Measurements from ENCODE around the gene CHRNA10.

Gene CHRNA10, protein sequence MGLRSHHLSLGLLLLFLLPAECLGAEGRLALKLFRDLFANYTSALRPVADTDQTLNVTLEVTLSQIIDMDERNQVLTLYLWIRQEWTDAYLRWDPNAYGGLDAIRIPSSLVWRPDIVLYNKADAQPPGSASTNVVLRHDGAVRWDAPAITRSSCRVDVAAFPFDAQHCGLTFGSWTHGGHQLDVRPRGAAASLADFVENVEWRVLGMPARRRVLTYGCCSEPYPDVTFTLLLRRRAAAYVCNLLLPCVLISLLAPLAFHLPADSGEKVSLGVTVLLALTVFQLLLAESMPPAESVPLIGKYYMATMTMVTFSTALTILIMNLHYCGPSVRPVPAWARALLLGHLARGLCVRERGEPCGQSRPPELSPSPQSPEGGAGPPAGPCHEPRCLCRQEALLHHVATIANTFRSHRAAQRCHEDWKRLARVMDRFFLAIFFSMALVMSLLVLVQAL

GRCh38 chr11:3671334-3672254 is at the start of gene CHRNA10:
TSS of gene CHRNA10 (minus strand) at chr11:3671384. CDS start at chr11:3671312, 72 bp downstream.
- DNase-seq: no peak

DNA sequence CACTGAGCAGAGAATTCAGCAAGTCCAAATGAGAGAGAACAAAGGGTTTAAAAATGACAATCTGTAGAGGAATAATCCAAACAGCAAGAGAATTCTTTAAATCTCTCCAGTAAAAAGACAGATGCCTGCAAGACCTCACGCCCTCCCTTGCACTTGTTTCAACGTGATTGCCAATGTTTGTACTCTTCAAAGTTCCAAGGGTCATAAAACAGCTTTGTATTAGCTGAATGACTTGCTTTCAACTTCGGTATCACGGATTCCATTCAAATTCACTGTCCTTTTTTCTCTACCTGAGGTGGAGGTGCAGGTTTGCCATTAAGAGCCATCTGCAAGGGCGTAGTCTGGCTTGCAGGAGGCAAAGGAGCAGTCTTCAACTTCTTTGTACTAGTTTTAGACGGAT is 41.1 kb upstream of the CHRNA10 start:
- no peak for DNase-seq

GRCh38 chr11:3710485-3711259 is 39.5 kb upstream of the CHRNA10 start:
- no peak for DNase-seq

GRCh38 chr11:3709977-3710376 is 38.8 kb upstream of the CHRNA10 start:
- no peak for DNase-seq

GRCh38 chr11:3707176-3707575 is 36.0 kb upstream of the CHRNA10 start:
- DNase-seq: no peak

DNA sequence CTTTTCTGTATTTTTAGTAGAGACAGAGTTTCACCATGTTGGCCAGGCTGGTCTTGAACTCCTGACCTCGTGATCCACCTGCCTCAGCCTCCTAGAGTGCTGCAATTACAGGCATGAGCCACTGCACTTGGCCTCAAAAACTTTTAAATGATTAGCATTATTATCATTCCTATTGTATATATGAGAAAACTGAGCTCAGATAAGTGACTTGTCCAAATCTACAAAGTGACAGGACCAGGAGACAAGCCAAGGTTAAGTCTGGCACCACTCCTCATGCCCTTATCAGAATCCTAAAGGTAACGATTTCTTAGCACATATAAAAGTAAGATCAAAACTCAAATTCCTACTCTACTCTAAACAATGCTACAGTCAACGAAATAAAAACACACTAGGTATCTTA is 32.2 kb upstream of the CHRNA10 start:
- DNase-seq: no peak

DNA sequence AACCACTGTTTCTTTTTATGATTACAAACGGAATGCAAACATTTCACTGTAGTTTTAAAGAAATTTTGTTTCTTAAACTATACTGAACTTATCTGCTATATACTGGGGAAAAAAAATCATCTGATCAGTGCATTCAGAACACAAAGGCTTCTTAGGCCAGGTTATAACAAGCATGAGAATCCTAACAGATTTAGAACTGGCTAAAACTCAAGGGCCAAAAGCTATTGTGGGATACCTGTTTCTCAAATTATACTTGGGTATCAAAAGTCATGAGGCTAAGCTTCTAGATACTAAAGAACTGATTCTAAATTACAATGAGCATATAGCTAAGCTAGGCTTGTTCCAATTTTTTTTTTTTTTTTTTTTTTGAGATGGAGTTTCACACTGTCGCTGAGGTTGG is 29.7 kb upstream of the CHRNA10 start:
- no peak for DNase-seq

DNA sequence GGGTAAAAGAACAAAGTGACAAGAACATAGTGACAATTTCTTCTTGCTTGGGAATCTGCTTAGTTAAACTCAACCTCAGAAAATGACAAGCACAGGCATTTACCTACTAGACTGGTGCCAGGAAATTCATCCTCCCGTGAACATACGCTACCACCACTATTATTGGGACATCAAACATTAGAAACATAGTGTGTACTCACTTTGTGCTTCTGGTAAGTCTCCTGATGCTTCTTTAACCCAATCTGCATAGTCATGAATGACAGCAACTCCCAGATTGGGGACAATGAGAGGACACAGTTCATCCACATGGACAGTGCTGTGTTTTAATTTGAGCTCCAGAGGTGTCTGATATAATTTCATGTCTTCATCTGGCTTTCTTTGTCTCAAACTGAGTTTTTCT is 29.2 kb upstream of the CHRNA10 start:
- no peak for DNase-seq

- DNase-seq: no peak
Observed at GRCh38 chr11:3686751-3687150, 15.6 kb upstream of the CHRNA10 start.

DNA sequence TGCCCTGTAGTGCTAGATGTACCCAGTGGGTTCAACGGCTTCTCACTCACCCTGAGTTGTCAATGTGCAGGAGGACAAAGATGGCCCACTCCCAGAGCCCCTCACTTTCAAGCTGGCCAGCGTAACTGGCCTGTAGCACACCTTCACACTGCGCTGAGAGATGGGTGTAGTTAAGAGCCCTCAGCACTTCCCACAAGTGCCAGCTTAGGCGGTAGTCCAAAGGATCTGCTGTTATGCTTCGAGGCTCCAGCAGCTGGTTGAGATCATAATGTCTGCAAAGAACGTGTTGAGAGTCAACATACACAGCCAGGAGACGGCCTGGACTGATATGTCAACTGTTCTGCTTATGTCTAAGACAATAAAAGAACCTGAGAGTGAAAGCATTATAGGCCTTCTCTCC is 14.7 kb upstream of the CHRNA10 start:
- DNase-seq: no peak

GRCh38 chr11:3684819-3685172 is 13.6 kb upstream of the CHRNA10 start:
- DNase-seq: no peak

- DNase-seq: no peak
Observed at GRCh38 chr11:3684129-3684818, 13.1 kb upstream of the CHRNA10 start.

DNA sequence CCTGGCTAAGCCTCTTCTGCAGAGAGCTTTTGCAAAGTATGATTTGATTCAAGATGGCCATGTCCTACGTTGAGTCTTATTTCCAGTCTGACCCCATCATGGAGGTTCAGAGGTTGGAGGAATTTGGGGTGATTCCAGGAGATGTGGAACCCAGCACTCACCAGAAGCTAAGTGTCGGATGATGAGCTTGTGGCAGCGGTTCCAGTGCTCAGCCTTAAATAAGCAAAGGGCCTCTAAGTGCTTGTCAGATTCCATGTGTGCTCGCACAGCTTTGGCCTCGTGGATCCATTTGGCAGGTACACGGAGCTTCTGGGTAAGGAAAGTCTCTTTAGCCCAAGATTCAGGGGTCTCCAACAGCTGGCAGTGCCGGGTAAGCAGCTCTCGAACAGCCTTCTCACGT is 11.9 kb upstream of the CHRNA10 start:
- no peak for DNase-seq

DNA sequence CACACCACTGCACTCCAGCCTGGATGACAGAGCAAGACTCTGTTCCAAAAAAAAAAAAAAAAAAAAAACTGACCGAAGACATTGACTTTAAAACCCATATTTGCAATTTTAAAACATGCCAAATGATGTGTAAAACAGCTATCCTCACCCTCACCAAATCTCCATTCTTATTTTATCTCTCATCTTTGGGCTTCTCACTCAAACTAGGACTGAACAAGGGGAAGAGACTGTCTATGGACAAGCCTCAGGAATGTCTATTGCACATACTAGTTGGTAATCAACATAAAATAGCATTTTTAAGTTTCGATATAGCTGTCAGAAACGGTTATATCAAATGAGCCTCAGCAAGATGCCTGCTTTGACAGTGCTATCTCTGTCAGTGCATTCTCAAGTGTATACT is 7.9 kb upstream of the CHRNA10 start:
- no peak for DNase-seq

DNA sequence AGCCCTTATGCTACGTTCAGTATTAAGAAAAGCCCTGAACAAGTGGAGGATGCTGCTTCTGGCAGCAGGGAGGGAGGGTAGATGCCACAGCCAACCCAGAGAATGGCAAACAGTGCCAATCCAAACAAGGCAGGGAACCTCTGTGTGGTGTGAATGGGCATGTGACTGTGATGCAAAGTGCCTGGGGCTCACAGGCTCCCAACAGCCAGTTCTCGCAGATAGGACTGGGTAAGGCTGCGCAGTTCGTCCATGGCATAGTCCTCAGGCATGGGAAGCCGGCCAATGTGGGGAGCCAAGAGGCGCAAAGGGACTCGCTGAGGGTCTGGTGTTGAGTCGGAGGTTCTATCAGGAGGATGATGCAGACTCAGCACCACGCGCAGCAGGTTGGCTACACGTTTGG is 4.8 kb upstream of the CHRNA10 start:
- no peak for DNase-seq

GRCh38 chr11:3674189-3674588 is 3.0 kb upstream of the CHRNA10 start:
- DNase-seq: no peak

- DNase-seq: no peak
Observed at GRCh38 chr11:3669742-3670183, 1.4 kb downstream of the CHRNA10 start.

DNA sequence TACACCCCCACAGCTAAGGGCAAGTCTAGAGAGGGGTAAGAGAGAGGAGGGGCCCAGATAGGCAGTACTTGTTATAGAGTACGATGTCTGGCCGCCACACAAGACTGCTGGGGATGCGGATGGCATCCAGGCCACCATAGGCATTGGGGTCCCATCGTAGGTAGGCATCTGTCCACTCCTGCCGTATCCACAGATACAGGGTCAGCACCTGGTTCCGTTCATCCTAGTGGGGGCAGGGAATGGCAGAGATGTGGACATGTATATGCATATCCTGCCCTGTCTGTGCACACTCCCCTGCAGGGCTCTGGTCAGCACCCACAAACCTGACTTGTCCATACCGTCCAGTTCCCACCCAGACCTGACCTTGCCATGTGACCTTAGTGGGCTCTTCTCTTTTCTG is 2.1 kb downstream of the CHRNA10 start:
- DNase-seq: no peak

DNA sequence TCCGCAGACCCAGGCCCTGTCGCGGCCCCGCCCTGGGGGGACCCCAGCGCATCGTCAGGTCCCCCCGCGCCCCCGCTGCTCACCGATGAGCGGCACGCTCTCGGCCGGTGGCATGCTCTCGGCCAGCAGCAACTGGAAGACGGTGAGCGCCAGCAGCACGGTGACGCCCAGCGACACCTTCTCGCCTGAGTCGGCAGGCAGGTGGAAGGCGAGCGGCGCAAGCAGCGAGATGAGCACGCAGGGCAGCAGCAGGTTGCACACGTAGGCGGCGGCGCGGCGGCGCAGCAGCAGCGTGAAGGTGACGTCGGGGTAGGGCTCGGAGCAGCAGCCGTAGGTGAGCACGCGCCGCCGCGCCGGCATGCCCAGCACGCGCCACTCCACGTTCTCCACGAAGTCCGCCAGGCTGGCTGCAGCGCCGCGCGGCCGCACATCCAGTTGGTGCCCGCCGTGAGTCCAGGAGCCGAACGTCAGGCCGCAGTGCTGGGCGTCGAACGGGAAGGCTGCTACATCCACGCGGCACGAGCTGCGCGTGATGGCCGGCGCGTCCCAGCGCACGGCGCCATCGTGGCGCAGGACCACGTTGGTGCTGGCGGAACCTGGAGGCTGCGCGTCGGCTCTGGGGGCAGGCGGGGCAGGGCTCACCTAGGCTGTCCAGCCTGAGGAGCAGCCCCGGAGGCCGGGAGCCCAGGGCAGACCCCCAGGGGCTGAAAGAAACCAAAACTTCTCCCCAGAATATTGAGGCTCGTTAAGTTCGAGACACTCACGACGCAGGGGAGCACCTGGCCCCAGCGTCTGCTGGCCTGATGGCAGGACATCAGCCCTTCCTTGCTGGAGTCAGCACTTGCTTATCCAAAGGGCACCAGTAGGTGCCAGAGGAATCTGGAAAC is 3.8 kb downstream of the CHRNA10 start:
- DNase-seq: no peak

- no peak for DNase-seq
Observed at GRCh38 chr11:3666023-3666530, 5.1 kb downstream of the CHRNA10 start.

- no peak for DNase-seq
Observed at GRCh38 chr11:3665336-3666022, 5.7 kb downstream of the CHRNA10 start.
